ENCODE data around the gene DDIAS.
"Not testable (repeated sequence)": the region's sequence is repeated elsewhere in the genome, so short reads cannot be mapped to it uniquely, and the experiment has no call there.

Gene DDIAS

GRCh38 chr11:82892611-82893169 is 8.8 kb upstream of the DDIAS start:
- no peak for DNase-seq

DNA sequence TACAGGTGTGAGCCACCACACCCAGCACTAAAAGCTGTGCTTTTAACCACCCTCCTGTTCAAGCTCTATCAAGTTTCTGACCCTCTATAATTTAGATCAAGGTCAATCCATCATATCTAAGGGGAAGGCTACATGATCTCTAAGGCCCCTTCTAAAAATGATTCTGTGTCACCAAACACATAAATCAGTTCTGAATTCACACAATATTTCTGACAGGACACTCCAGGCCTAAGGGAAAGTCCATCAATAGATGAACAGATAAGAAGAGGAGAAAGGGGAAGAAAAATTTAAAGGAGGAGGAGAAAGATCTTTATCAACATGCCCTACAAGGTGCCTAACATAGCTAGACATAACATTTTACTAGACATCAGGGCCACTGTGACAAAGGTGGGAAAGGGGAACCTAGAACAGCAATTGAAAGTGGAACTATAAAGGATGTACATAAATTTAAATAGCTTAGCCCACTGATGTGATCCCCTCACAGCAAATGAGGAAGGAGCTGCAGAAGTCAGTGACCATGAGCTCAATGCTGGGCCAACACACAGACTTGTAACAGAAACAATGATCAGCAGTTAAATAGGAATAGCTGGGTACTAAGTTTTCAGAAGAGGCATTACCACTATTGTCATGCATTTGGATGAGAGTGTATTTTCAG is 6.0 kb upstream of the DDIAS start:
- DNase-seq = no peak

DNA sequence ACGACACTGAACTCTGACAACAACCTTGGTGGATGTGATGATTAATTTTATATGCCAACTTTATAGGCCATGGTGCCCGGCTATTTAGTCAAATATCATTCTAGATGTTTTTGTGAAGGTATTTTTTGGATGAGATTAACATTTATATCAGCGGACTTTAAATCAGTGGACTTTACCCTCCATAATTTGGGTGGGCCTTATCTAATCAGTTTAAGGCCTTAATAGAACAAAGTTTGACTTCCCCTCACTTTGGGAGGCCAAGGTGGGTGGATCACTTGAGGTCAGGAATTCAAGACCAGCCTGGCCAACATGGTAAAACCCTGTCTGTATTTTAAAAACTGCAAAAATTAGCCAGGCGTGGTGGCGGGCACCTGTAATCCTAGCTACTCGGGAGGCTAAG is 5.4 kb upstream of the DDIAS start:
- no peak for DNase-seq

DNA sequence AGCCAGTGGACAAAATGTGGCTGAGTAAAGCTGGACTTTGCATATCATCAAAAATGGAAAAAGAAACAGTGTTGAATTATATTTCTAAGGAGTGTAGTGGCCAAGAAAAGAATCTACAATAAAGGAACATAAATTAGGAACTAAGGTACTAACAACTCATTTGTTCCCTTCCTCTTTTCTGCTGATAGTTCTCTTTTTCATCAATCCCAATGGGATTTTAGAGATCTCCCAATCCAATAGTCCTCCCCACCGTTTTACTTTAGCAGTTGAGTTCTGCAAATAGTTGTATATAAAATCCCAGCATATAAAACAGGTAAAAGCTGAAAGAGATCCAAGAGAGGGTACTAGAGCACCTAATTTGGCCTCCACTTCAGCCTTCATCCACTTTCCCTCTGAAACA is 3.3 kb upstream of the DDIAS start:
- no peak for DNase-seq

DNA sequence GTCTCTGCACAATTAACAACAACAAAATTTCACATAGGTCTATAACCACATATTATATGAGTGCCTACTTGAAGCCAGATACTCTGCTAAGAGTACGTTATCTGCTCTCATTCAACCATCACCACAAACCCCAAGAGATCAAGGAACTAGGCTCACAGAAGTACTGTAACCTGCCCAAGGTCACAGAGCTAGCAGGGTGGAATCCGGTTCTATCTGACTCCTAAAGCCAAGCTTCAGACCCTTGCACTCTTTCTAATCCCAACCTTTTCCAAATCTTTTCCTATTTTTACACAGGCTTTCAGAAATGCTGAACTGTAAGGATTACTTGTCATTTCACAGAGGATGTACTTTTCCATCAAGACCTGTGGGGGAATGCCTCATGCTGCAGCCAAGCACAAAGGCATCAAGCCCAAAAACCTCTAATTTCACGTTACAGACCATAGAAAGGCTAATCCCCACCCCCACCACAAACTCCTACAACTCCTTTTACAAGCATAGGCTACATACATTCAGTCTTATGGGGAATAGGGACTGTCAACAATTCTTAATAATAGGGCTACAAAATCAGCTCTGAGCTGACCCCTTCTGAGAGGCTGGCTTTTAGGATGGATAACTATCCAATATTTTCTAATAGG is 2.2 kb upstream of the DDIAS start:
- no peak for DNase-seq

GRCh38 chr11:82899957-82900276 is 1.6 kb upstream of the DDIAS start:
- DNase-seq = no peak

DNA sequence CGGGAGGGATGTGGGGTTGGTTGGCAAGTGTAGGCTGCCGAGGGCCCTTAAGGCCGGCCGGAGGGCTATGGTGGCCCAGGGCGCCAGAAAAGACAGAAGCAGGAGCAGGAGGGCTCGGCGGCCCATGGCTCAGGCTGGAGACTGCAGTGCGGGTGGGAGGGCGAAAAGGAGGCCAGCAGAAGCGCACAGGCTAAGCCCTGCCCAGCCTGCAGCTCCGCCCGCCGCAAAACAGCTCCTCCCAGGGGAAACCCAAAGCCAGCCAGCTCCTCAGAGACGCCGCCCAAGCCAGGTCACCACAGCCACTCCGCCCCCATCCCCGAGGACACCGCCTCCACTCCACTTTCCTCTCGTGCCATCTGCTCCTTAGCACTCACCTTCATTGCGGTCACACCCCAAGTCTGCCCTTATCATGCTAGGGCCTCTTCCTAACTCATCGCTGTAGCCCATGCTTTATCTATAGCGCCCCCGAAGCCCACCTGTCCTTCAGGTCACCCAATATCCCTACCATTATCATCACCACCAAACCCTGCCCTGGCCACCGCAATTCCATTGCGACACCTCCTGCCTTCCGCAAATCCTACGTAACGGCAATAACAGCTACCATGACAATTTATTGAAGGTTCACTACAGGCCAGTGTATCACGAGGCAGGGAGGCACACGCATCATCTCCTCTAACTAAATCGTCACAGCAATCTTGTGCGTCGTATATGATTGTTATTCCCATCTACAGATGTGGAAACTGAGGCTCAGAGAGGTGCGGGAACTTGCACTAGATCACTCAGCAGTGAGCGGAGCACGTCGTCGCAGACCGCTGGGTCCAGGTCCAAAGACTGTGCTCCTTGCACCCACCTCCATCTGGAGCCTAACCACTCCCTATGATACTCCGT is 1.0 kb upstream of the DDIAS start, which contains the start of gene PRCP:
TSS of gene PRCP (minus strand) at position 154 of the 888 bp plus-strand sequence. CDS start at position 126, 28 bp downstream.
- peak; percentile 96 for DNase-seq

DNA sequence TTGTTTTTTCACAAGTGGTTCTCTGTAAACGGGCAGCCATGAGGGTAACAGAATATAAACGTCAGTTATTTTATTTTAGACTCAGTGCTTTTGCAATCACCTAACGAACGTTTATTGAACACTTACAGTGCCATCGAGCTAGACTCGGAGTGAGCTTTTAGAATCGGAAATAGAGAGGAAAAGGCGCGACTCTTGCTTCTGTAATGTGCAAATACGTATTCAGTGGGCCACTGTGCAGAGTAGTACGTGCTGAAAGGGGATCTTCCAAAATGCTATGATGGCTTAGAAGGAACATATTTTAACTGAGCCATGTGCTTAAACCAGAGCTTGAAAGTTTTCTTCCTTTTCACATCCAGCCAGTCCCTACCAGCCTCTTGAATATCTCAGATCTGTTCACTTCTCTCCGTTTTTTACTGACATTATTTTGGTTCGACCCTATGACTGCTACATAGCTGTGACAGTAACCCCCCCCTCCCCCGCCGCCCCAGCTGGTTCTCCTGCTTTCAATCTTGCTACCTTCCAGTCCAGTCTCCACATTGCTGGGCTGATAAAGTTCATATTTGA is 468 bp downstream of the DDIAS start:
- no peak for DNase-seq

DNA sequence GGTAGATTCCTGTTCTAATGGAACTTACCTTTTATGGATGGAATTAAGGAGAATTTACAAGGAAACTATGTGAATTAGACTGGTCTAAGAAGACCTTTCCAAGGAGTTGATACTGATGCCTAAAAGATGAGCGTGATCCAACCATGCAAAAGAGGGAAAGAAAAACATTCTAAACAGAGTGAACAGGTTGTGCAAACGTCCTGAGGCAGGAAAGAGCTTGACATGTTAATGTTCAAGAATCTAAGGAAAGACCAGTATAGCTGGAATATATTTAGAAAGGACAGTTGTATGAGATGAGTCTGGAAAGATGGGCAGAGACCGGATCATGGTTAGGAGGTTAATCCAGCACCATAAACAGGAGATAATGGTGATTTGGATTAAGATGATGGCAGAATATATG is 1.3 kb downstream of the DDIAS start:
- no peak for DNase-seq

GRCh38 chr11:82903843-82904586 is 2.5 kb downstream of the DDIAS start:
- DNase-seq = no peak

DNA sequence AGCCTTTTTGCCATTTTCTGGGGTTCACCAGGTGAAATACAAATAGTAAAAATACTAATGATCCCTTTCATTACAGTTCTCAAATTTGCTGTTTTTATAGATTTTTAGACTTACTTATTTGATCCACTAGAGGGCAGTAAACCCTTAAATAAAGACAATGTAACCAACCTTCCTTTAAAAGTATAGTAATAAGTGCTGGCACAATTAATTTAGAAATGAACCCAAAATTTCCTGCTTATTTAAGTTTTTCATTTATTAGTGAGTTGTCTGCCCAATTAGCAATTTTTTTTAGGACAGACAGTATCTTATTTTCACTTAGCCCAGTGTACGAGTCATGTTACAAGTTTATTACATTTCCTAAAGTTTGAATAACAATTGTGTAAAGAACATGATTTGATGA is 4.7 kb downstream of the DDIAS start:
- DNase-seq = no peak

GRCh38 chr11:82906931-82907330 is 5.4 kb downstream of the DDIAS start:
- no peak for DNase-seq

GRCh38 chr11:82907371-82907770 is 5.8 kb downstream of the DDIAS start:
- no peak for DNase-seq

DNA sequence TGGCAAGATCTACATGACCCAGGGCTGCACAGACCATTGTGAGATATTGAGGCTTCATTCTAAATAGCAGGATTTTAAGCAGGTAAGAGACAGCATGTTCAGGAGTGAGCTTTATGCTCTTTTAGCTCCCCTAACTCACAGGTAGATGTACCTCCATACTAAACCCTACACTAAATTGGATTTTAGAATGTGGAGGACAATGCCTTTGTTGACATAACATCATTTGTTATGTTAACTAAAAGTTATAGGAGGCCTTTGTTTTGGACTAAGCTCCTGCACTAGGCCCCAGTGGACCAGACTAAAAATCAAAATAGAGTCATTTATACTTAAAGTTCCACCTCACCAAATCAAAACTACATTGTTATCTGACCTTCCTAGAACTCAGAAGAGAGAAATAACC is 6.8 kb downstream of the DDIAS start:
- DNase-seq = no peak

DNA sequence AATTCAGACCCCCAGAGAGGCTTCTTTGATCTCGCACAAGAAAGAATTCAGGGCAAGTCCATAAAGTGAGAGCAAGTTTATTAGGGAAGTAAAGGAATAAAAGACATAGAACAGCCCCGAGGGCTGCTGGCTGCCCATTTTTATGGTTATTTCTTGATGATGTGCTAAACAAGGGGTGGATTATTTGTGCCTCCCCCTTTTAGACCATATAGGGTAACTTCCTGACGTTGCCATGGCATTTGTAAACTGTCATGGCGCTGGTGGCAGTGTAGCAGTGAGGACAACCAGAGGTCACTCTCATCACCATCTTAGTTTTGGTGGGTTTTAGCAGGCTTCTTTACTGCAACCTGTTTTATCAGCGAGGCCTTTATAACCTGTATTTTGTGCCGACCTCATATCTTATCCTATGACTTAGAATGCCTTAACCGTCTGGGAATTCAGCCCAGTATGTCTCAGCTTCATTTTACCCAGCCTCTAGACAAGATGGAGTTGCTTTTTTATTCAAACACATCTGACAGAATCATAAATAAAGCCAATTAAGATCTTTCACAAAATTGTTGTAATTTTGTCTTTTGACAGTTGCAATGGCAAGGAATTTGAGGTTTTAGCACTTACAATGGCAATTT is 7.6 kb downstream of the DDIAS start:
- DNase-seq = no peak

DNA sequence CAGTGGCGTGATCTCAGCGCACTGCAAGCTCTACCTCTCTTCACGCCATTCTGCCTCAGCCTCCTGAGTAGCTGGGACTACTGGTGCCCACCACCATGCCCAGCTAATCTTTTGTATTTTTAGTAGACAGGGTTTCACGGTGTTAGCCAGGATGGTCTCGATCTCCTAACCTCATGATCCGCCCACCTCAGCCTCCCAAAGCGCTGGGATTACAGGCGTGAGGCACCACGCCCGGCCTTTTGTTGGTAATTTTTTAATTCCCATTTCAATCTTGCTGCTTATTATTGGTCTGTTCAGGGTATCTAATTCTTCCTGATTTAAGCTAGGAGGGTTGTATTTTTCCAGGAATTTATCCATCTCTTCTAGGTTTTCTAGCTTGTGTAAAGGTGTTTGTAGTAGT is 18.2 kb downstream of the DDIAS start:
- DNase-seq = not testable (repeated sequence)

GRCh38 chr11:82920227-82920626 is 18.7 kb downstream of the DDIAS start:
- not testable (repeated sequence) for DNase-seq

DNA sequence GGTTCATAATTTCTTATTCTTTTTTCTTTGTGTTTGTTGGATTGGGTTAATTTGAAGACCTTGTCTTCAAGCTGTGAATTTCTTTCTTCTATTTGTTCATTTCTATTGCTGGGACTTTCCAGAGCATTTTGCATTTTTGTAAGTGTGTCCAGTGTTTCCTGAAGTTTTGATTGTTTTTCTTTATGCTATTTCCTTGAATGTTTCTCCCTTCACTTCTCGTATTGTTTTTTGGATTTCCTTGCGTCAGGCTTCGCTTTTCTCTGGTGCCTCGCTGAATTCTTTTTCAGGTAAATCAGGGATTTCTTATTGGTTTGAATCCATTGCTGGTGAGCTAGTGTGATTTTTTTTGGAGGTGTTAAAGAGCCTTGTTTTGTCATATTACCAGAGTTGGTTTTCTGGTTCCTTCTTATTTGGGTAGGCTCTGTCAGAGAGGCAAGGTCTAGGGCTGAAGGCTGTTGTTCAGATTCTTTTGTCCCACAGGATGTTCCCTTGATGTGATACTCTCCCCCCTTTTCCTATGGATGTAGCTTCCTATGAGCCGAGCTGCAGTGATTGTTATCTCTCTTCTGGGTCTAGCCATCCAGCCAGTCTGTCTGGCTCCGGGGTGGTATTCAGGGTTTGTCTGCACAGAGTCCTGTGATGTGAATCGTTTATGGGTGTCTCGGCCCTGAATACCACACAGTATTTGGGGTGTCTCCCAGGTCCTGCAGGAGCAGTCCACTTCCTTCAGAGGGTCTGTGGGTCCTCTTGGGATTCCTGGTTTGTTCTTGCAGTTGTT is 21.0 kb downstream of the DDIAS start:
- DNase-seq = not testable (repeated sequence)

GRCh38 chr11:82924522-82925224 is 23.1 kb downstream of the DDIAS start:
- no peak for DNase-seq

DNA sequence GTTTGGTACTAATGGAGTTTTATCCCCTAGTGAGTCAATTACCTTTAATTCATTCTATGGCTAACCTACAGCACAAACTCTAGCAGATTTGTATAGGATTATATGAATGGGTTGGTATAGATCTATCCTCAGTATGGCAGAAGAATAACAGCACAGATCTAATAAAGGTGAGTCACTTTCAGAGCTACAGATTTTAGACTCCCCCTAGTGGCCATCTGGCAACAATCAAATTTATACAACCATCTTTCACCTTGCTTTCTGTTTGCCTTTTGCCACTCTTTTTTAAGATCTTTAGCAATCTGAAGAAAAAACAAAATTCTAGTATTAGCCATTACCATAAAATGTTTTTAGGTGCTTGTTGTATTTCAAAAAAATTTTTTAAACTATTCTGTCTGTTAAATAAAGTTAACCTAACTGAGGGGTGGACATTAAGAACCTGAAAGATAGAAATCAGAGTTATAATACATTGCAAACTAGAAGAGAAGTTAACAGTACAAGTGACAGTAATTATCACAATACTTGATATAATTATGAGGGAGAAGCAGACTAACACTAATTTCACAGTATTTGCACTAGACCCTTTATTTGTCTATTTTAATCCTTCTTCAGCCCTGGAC is 25.8 kb downstream of the DDIAS start:
- DNase-seq = no peak

All from activated CD4-positive, alpha-beta T cell treated with anti-CD3 and anti-CD28 coated beads for 48 hours (primary cell).